Mucosa of descending colon (tissue), 3 donors: ENCODE data around the gene TTC9. TPM values are rescaled to one million over a fixed set of nuclear protein-coding genes. Genes with fewer than 3 reads are reported as not detected.
A peak's percentile ranks its signal among the peaks of the same experiment; 100 is the strongest.

Experiments used
- ATAC-seq: fragments of 200-7000 bp; cut with Tn5 transposase; one replicate; pipeline ENCODE4 v1.9.1; 2020; ENCODE audit warnings: mild to moderate bottlenecking, moderate library complexity
- DNase-seq, 3 donors: peaks; one replicate each; pipeline ENCODE4 v3.0.0-alpha.2; 2020
- H3K36me3 ChIP-seq: fragments of 200-600 bp; one replicate; pipeline ENCODE4 v1.8.0; 2021; ENCODE audit warnings: low read depth, mild to moderate bottlenecking
- H3K4me1 ChIP-seq: fragments of 200-600 bp; one replicate; pipeline ENCODE4 v1.8.0; 2021; ENCODE audit warnings: low read depth, mild to moderate bottlenecking
- H3K4me3 ChIP-seq: fragments of 200-600 bp; one replicate; pipeline ENCODE4 v1.8.0; 2021; ENCODE audit warnings: mild to moderate bottlenecking
- H3K9me3 ChIP-seq: fragments of 200-600 bp; one replicate; pipeline ENCODE4 v1.8.0; 2021; ENCODE audit warnings: mild to moderate bottlenecking
- intact Hi-C, 2 donors: fragments of 100-400 bp; cut with DNase I in 1 of 2; cut with micrococcal nuclease in 1 of 2; formaldehyde crosslinking; loops; one replicate each; pipeline versions ENCODE4 v1.11.0 to v1.11.1; 2022; cut with DNase I, micrococcal nuclease
- total RNA-seq, 3 donors: library from RNA; stranded (reverse); fragmentation: NEBNext Ultra II Directional in 2 of 3; extraction: Animal tissue kit (Norgen Biotek cat#: 25700) in 2 of 3; gene quantifications; one replicate each; pipeline versions ENCODE4 v1.2.1 to v1.2.4, GENCODE V29; 2021 to 2023
- TF ChIP-seq, protein P1 (sequence below): fragments of 200-600 bp; IDR thresholded peaks from one replicate; pipeline ENCODE4 v1.8.0; 2022; ENCODE audit warnings: antibody characterized with exemption, mild to moderate bottlenecking
- donor health status: DM: no; HTN: no; CAD: no; lungs with moderate emphysema.
- donor health status: DM: no; HTN: no; CAD: no.
- donor health status: DM: no; HTN: yes; CAD: no.

Gene TTC9
- total RNA-seq, 3 donors from 2014 or later: 0.20 to 0.63 (median 0.54) TPM

DNA sequence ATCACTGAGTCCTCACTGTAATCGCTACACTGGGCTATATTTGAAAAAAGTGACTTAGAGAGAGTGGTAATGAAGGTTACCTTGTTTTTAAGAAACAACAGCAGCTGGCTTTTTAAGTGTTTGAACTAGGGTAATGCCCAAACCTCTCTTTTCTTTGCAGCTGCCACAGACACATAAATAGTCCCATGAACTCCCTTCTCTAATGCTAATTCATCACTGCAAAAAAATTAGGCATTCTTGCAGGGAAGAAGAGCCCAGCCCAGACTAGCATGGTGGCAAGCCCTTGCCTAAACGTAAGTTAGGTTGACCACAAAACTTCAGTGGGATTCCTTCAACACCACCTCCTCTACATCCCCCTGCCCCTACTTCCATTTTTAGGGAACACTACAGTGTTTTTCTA, 23.4 kb upstream of the TTC9 start:
- Histone ChIP-seq H3K36me3 (no peaks in the 10 kb centered on the region), H3K4me1 (no peaks in the 10 kb centered on the region), H3K9me3 (no peaks in the 10 kb centered on the region), H3K4me3 (no peak overlapping the region)
- TF ChIP-seq, protein P1, sequence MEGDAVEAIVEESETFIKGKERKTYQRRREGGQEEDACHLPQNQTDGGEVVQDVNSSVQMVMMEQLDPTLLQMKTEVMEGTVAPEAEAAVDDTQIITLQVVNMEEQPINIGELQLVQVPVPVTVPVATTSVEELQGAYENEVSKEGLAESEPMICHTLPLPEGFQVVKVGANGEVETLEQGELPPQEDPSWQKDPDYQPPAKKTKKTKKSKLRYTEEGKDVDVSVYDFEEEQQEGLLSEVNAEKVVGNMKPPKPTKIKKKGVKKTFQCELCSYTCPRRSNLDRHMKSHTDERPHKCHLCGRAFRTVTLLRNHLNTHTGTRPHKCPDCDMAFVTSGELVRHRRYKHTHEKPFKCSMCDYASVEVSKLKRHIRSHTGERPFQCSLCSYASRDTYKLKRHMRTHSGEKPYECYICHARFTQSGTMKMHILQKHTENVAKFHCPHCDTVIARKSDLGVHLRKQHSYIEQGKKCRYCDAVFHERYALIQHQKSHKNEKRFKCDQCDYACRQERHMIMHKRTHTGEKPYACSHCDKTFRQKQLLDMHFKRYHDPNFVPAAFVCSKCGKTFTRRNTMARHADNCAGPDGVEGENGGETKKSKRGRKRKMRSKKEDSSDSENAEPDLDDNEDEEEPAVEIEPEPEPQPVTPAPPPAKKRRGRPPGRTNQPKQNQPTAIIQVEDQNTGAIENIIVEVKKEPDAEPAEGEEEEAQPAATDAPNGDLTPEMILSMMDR: no peak
- DNase-seq (no peak), ATAC-seq (no peak)
- intact Hi-C loops: no loop called here

DNA sequence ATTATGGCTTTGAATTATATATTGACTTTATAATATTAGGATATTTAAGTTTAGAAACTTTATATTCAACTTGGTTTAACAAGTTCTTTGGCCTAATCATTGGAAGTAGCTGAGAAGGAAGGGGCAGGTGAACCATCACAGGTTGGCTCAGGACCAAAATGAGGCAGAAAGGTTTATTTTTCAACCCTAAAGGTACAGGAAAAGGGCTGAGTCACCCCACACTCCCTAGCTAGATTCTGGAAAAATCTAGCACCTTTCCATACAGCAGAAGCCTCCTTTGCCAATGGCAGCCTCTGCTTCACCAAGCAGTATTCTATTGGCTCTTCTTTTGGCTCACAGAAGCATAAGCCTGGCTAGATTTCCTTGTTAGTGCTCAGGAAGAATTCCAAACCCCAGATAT, 22.0 kb upstream of the TTC9 start:
- no peak overlapping the region for H3K4me3 ChIP-seq
- no peaks in the 10 kb centered on the region for H3K36me3 ChIP-seq
- ATAC-seq: no peak
- TF ChIP-seq, protein P1: no peak
- DNase-seq: no peak
- no peaks in the 10 kb centered on the region for H3K4me1 ChIP-seq
- no peaks in the 10 kb centered on the region for H3K9me3 ChIP-seq
- intact Hi-C loops: loop anchor here in 1 of 2 donors (5.0 kb wide), 1 partner anchor 93 kb away; no protein-coding TSS in a partner anchor

DNA sequence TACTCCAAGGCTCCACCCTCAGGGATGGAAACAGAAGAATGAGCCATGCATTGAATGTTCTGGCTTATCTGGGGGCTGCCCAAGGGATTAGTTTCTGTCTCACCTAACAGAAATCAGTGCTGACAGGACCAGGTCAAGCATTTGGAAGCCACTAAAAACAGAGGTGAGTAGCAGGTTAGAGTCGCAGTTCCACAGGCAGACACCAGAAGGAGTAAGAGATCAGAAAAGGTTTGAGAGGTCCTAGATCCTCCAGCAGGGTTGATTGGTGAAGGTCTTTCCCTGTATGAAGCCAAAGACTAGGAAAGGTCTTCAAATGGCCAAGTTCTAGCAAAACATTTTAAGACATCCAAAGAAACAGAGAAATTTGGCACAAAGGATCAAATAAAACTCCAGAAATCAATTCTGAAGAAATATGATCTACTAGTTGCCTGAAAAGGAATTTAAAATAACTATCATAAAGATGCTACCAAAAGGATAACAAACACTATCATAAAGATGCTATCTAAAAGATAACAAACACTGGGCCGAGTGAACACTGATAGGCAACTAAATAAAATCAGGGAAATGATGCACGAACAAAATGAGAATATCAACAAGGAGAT, 19.5 kb upstream of the TTC9 start:
- DNase-seq (peak in 1 of 3 donors; percentile 73), ATAC-seq (peak; percentile 58)
- Histone ChIP-seq H3K9me3 (peaks cover 8% of the 10 kb centered on the region), H3K36me3 (no peaks in the 10 kb centered on the region), H3K4me3 (no peak overlapping the region), H3K4me1 (no peaks in the 10 kb centered on the region)
- intact Hi-C loops: loop anchor here in 1 of 2 donors (5.0 kb wide), 1 partner anchor 90 kb away; no protein-coding TSS in a partner anchor
- TF ChIP-seq, protein P1: no peak

DNA sequence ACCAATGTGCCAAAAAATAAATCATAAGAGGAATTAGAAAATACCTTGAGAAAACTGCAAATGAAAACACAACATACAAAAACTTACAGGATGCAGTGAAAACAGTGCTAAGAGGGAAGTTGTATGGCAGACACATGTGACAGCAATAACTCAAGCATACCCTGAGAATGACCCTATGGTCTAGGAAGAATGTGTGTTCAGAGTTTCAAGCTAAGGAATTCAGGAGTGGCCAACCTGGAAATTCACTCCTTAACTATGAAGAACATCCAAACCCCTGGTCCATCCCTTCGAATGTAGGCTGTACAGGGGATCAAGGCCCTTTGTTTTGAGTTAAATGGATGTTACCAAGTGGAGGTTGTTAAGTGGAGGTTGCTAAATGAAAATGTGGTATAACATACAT, 16.7 kb upstream of the TTC9 start:
- H3K4me3 ChIP-seq: no peak overlapping the region
- H3K36me3 ChIP-seq: no peaks in the 10 kb centered on the region
- intact Hi-C loops: loop anchor here in 1 of 2 donors (5.0 kb wide), 1 partner anchor 87 kb away; no protein-coding TSS in a partner anchor
- peaks cover 13% of the 10 kb centered on the region for H3K9me3 ChIP-seq
- TF ChIP-seq, protein P1: no peak
- H3K4me1 ChIP-seq: no peaks in the 10 kb centered on the region
- DNase-seq: no peak
- ATAC-seq: no peak

DNA sequence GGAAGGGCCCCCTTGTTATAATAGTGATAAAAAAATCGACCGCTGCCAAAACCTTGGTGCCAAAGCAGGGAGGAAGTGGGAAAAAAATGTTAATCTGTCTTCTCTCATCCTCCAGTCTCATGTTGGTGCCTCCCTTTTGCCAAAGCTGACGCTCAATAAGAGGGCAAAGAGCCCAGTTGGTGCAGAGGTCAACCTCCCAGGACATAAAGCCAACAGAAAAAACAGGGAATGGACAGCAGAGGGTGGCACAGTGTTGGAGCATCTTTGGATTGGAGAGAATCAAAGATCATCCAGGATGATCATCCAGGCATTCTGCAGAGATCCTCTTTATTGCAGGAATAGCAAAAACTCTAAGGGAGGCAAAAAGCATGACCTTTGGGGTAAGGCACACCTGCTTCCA, 9.8 kb upstream of the TTC9 start:
- no peak for DNase-seq
- H3K36me3 ChIP-seq: no peaks in the 10 kb centered on the region
- H3K4me1 ChIP-seq: no peaks in the 10 kb centered on the region
- no peak overlapping the region for H3K4me3 ChIP-seq
- ATAC-seq: no peak
- TF ChIP-seq, protein P1: no peak
- peaks cover 8% of the 10 kb centered on the region for H3K9me3 ChIP-seq
- intact Hi-C loops: no loop called here
